K562 (cell line): ENCODE measurements around the gene SRPK2. TPM values are rescaled to one million over a fixed set of nuclear protein-coding genes. Genes with fewer than 3 reads are reported as not detected.

Experiments used
- ATAC-seq: fragments of 200-7000 bp; cut with Tn5 transposase; 3 replicates; pipeline ENCODE4 v1.9.1; 2020; ENCODE audit warnings: moderate library complexity
- BruUV-seq: library from RNA; stranded (reverse); fragments of 400-500 nt; replicated peaks from 2 replicates; lab custom pipeline; 2021; lab: Mats Ljungman, UMichigan
- CTCF ChIA-PET: fragments of 300-600 bp; formaldehyde crosslinking; extraction: SDS; loops from one replicate; lab custom pipeline; 2021; ENCODE audit warnings: low intra/inter-chr PET ratio; lab: Yijun Ruan, JAX
- POLR2A ChIA-PET: fragments of 300-600, 350-650 bp; sonication (Branson Sonifier 250); formaldehyde crosslinking; extraction: SDS; loops from one replicate; lab custom pipeline; 2021; ENCODE audit warnings: antibody characterized with exemption, inconsistent platforms; lab: Yijun Ruan, JAX
- DNase-seq, 4 experiments: peaks; one replicate each; pipeline versions ENCODE4 v3.0.0 to v3.0.0-alpha.2; 2011 to 2018; ENCODE audit warnings: low spot score in 3 of 4, mixed read lengths in 3 of 4; ENCODE audit errors: extremely low read depth in 1 of 4
- FAIRE-seq: peaks from 2 replicates; lab custom pipeline; 2011; peaks lifted over from hg19 to GRCh38; lab: Jason Lieb, UNC
- H2AFZ ChIP-seq: 2 replicates; pipeline ENCODE4 v1.6.0; 2011; ENCODE audit warnings: low read depth, low read length, control low read depth, inconsistent platforms
- H3K27ac ChIP-seq: fragments of 200-600 bp; 3 replicates; pipeline ENCODE4 v1.8.0; 2011; ENCODE audit warnings: low read depth, mild to moderate bottlenecking, control low read depth, inconsistent platforms, low read length, moderate library complexity, mixed read lengths; ENCODE audit errors: extremely low read depth
- H3K27me3 ChIP-seq, 2 experiments: fragments of 300-600 bp in 1 of 2; 2 replicates in 1 of 2; 3 replicates in 1 of 2; pipeline versions ENCODE4 v1.6.0 to v1.8.0; 2011; ENCODE audit warnings: inconsistent platforms in 2 of 2, low read length in 2 of 2, mild to moderate bottlenecking in 1 of 2, mixed read lengths in 1 of 2, moderate library complexity in 1 of 2; ENCODE audit not compliant: control insufficient read depth in 2 of 2, insufficient read depth in 2 of 2
- H3K36me3 ChIP-seq: fragments of 300-600 bp; 3 replicates; pipeline ENCODE4 v1.8.0; 2011; ENCODE audit warnings: mild to moderate bottlenecking, low read length, inconsistent platforms; ENCODE audit not compliant: control insufficient read depth, insufficient read depth
- H3K4me1 ChIP-seq, 2 experiments: fragments of 200-600 bp in 1 of 2; replicated peaks in 1 of 2; 2 replicates in 1 of 2; 3 replicates in 1 of 2; pipeline versions ENCODE4 v1.5.1 to v1.8.0; 2011; ENCODE audit warnings: inconsistent platforms in 2 of 2, low read length in 2 of 2, mild to moderate bottlenecking in 1 of 2, mixed read lengths in 1 of 2, moderate library complexity in 1 of 2; ENCODE audit not compliant: control insufficient read depth in 2 of 2, insufficient read depth in 2 of 2
- H3K4me2 ChIP-seq: 2 replicates; pipeline ENCODE4 v1.6.1; 2011; ENCODE audit warnings: low read length, control low read depth, inconsistent platforms, mixed read lengths; ENCODE audit not compliant: insufficient read depth
- H3K4me3 ChIP-seq: fragments of 200-600 bp; sonication (generic), shearing (Covaris generic); 2 replicates; pipeline ENCODE4 v1.5.1; 2016; ENCODE audit warnings: control low read depth, inconsistent platforms
- H3K79me2 ChIP-seq: fragments of 200-600 bp; 3 replicates; pipeline ENCODE4 v1.8.0; 2011; ENCODE audit warnings: low read length, inconsistent platforms; ENCODE audit not compliant: control insufficient read depth, insufficient read depth
- H3K9ac ChIP-seq, 2 experiments: 2 replicates each; pipeline versions ENCODE4 v1.6.0 to v1.6.1; 2011; ENCODE audit warnings: low read depth in 2 of 2, low read length in 2 of 2, control low read depth in 1 of 2, inconsistent platforms in 1 of 2, mild to moderate bottlenecking in 1 of 2, mixed read lengths in 1 of 2; ENCODE audit not compliant: insufficient read depth in 1 of 2
- H3K9me1 ChIP-seq: one replicate; pipeline ENCODE4 v1.6.0; 2011; ENCODE audit warnings: inconsistent platforms, mild to moderate bottlenecking, low read length, moderate library complexity; ENCODE audit not compliant: control insufficient read depth, insufficient read depth
- H3K9me3 ChIP-seq: replicated peaks from 2 replicates; pipeline ENCODE4 v1.5.1; 2011; ENCODE audit warnings: low read depth, low read length, inconsistent platforms; ENCODE audit not compliant: control insufficient read depth, insufficient read depth
- H4K20me1 ChIP-seq: replicated peaks from 2 replicates; pipeline ENCODE4 v1.6.1; 2011; ENCODE audit warnings: low read length, inconsistent platforms, mixed read lengths; ENCODE audit not compliant: control insufficient read depth, insufficient read depth
- ARHGAP35 ChIP-seq: fragments of 450-650 bp; IDR thresholded peaks from 2 replicates; pipeline ENCODE4 v1.6.1; 2018; ENCODE audit not compliant: partially characterized antibody
- BMI1 ChIP-seq: fragments of 150-350 bp; IDR thresholded peaks from 2 replicates; pipeline ENCODE4 v1.6.1; 2014; ENCODE audit warnings: low read length
- E2F3 ChIP-seq: fragments of 250-450 bp; sonication (Bioruptor Pico); IDR thresholded peaks from 2 replicates; pipeline ENCODE4 v1.4.0; 2020; ENCODE audit warnings: mild to moderate bottlenecking
- FOXK1 ChIP-seq: sonication (generic); formaldehyde crosslinking; IDR thresholded peaks from 2 replicates; pipeline ENCODE4 v1.8.0; 2022; ENCODE audit warnings: missing genetic modification reagents, mild to moderate bottlenecking, borderline replicate concordance
- NCOA4 ChIP-seq: fragments of 450-650 bp; IDR thresholded peaks from 2 replicates; pipeline ENCODE4 v1.6.1; 2018; ENCODE audit warnings: mild to moderate bottlenecking; ENCODE audit not compliant: partially characterized antibody
- PHF20 ChIP-seq: fragments of 450-650 bp; IDR thresholded peaks from 2 replicates; pipeline ENCODE4 v1.6.1; 2018; ENCODE audit not compliant: partially characterized antibody
- POLR2A ChIP-seq: fragments of 450-650 bp; conservative IDR thresholded peaks from 2 replicates; pipeline ENCODE4 v1.6.1; 2016
- SRSF3 ChIP-seq: fragments of 200-400 bp; formaldehyde crosslinking; IDR thresholded peaks from 2 replicates; pipeline ENCODE4 v1.6.1; 2016; ENCODE audit warnings: mild to moderate bottlenecking, low read length, moderate library complexity; ENCODE audit not compliant: insufficient read depth
- TAF1 ChIP-seq: IDR thresholded peaks from 2 replicates; pipeline ENCODE4 v1.6.1; 2011; ENCODE audit warnings: mild to moderate bottlenecking, low read length, moderate library complexity; ENCODE audit not compliant: insufficient read depth, control insufficient read depth, severe bottlenecking; ENCODE audit errors: extremely low read depth
- ZFP1 ChIP-seq: fragments of 450-650 bp; formaldehyde crosslinking; IDR thresholded peaks from 2 replicates; pipeline ENCODE4 v1.4.0; 2020; ENCODE audit warnings: mild to moderate bottlenecking, mixed read lengths
- ZNF551 ChIP-seq: fragments of 250-450 bp; sonication (Bioruptor Pico); IDR thresholded peaks from 2 replicates; pipeline ENCODE4 v1.5.0; 2021; ENCODE audit warnings: mild to moderate bottlenecking, moderate library complexity
- ZNF76 ChIP-seq: fragments of 250-450 bp; sonication (Bioruptor Pico); IDR thresholded peaks from 2 replicates; pipeline ENCODE4 v1.4.0; 2020; ENCODE audit warnings: mild to moderate bottlenecking, moderate library complexity, borderline replicate concordance
- ZNF778 ChIP-seq: fragments of 450-650 bp; formaldehyde crosslinking; IDR thresholded peaks from 2 replicates; pipeline ENCODE4 v1.4.0; 2020; ENCODE audit warnings: mild to moderate bottlenecking, moderate library complexity
- WGBS: fragments of 100-300 bp; shearing (Covaris generic); methylation state at CpG from one replicate; pipeline ENCODE4 v1.1.6; 2016; ENCODE audit warnings: low coverage, mixed read lengths; ENCODE audit not compliant: insufficient coverage; ENCODE audit errors: missing lambda C conversion rate; 5-methylcytosine and 5-hydroxymethylcytosine counted together
- in situ Hi-C: fragments of 300-500 bp; cut with MboI; formaldehyde crosslinking; loops from 4 replicates; pipeline ENCODE4 v1.15.0; 2018; ENCODE audit warnings: inconsistent platforms, mixed read lengths
- intact Hi-C: fragments of 100-400 bp; cut with micrococcal nuclease; formaldehyde crosslinking; loops from 2 replicates; pipeline ENCODE4 v1.14.2; 2022
- polyA plus RNA-seq, 8 experiments: library from polyadenylated mRNA; depleted of rRNA in 4 of 8; stranded (reverse) in 5 of 8; unstranded in 3 of 8; fragments of >200 nt; fragmentation: Nextera tagmentation in 2 of 8; fragmentation: Illumina TruSeq in 1 of 8; extraction: Ambion mirVana in 2 of 8; extraction: Trizol in 1 of 8; gene quantifications; 2 replicates each; pipeline versions ENCODE4 v1.2.1 to v1.2.3, GENCODE V29; 2011 to 2014; ENCODE audit warnings: inconsistent platforms in 1 of 8, missing spikeins in 1 of 8
- total RNA-seq, 7 experiments: library from RNA; depleted of rRNA in 6 of 7; stranded (reverse); fragments of >200 nt in 6 of 7; fragmentation: Illumina TruSeq in 2 of 7; extraction: Trizol in 2 of 7; gene quantifications; 2 replicates each; pipeline versions ENCODE4 v1.2.1 to v1.2.3, GENCODE V29; 2011 to 2021; ENCODE audit warnings: low replicate concordance in 1 of 7
- TF ChIP-seq, protein P1 (sequence below): fragments of 200-400 bp; formaldehyde crosslinking; IDR thresholded peaks from 2 replicates; pipeline ENCODE4 v1.6.1; 2017; ENCODE audit warnings: mild to moderate bottlenecking, low read depth, low read length, moderate library complexity
- TF ChIP-seq, protein P2 (sequence below): fragments of 250-450 bp; sonication (Bioruptor Pico); IDR thresholded peaks from 2 replicates; pipeline ENCODE4 v1.8.0; 2022; ENCODE audit warnings: moderate library complexity, mild to moderate bottlenecking, inconsistent platforms

Gene SRPK2
- total and polyA plus RNA-seq, 9 of the 15 experiments (the other 6 are each of a cell fraction or from before 2014, with no cell fraction given), result 21.5 to 44.7 (median 33.3) TPM

DNA sequence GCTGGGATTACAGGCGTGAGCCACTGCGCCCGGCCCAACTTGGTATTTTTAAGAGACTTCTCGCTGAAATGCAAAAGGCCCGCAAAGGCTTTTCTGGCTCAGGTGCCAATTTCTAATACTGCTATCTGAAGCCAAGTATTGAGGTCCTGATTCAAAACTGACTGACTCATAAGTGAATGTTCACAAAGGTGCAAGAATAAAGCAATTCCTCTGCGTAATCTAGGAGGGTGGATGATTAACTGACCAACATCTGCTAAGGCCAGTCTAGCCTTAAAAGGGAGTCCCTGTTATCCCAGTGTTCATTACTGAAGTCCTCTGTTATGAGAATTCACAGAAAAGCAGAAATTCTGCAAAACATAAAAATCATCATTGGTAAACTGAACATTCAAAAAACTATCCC is 111.4 kb downstream of the SRPK2 start:
- intact Hi-C loops, result no loop called here
- H3K9me3 ChIP-seq, result no peaks in the 10 kb centered on the region
- DNase-seq (no peak), FAIRE-seq (no peak), ATAC-seq (no peak)
- H3K27me3 ChIP-seq, result no peaks in the 10 kb centered on the region
- H3K4me3 ChIP-seq, result no peak overlapping the region
- no peak overlapping the region for H3K4me2 ChIP-seq
- H4K20me1 ChIP-seq, result peaks cover 5% of the 10 kb centered on the region; the same call in 1 of the 2 replicates
- H3K4me1 ChIP-seq, result no peaks in the 10 kb centered on the region
- ChIA-PET CTCF (no interaction called here), POLR2A (interaction anchor here (0.7 kb wide), 1 partner anchor 45 kb away, joined by 3 read pairs; no protein-coding TSS in a partner anchor)
- H3K9me1 ChIP-seq, result no peaks in the 10 kb centered on the region
- peaks cover 14% of the 10 kb centered on the region; the same call in 2 of the 3 replicates for H3K79me2 ChIP-seq
- no peak overlapping the region for H2AFZ ChIP-seq
- 92% methylated on average over 6 of the region's 6 CpGs for WGBS
- H3K27ac ChIP-seq, result no peak overlapping the region
- in situ Hi-C loops, result no loop called here
- BruUV-seq, result no TSS peak
- no peaks in the 10 kb centered on the region for H3K36me3 ChIP-seq
- H3K9ac ChIP-seq, result no peak overlapping the region
- TF ChIP-seq ZFP1, result no peak
- no peak for TF ChIP-seq ZNF551
- TF ChIP-seq, protein P1, sequence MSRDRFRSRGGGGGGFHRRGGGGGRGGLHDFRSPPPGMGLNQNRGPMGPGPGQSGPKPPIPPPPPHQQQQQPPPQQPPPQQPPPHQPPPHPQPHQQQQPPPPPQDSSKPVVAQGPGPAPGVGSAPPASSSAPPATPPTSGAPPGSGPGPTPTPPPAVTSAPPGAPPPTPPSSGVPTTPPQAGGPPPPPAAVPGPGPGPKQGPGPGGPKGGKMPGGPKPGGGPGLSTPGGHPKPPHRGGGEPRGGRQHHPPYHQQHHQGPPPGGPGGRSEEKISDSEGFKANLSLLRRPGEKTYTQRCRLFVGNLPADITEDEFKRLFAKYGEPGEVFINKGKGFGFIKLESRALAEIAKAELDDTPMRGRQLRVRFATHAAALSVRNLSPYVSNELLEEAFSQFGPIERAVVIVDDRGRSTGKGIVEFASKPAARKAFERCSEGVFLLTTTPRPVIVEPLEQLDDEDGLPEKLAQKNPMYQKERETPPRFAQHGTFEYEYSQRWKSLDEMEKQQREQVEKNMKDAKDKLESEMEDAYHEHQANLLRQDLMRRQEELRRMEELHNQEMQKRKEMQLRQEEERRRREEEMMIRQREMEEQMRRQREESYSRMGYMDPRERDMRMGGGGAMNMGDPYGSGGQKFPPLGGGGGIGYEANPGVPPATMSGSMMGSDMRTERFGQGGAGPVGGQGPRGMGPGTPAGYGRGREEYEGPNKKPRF, result no peak
- TF ChIP-seq ZNF76 (CRISPR knock-in tag), result no peak
- TF ChIP-seq ZNF778, result no peak
- no peak for TF ChIP-seq E2F3 (CRISPR knock-in tag)
- TF ChIP-seq ARHGAP35, result no peak
- TF ChIP-seq NCOA4, result no peak
- no peak for TF ChIP-seq POLR2A
- no peak for TF ChIP-seq TAF1
- no peak for TF ChIP-seq FOXK1
- TF ChIP-seq PHF20, result no peak
- TF ChIP-seq, protein P2, sequence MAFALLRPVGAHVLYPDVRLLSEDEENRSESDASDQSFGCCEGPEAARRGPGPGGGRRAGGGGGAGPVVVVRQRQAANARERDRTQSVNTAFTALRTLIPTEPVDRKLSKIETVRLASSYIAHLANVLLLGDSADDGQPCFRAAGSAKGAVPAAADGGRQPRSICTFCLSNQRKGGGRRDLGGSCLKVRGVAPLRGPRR (CRISPR knock-in tag), result no peak
- no peak for TF ChIP-seq SRSF3
- no peak for TF ChIP-seq BMI1
